Measurements from ENCODE around the gene GTF3C1.
"Not testable (repeated sequence)": the region's sequence is repeated elsewhere in the genome, so short reads cannot be mapped to it uniquely, and the experiment has no call there.

The GTF3C1 gene

GRCh38 chr16:27549746-27550581, at the start of gene GTF3C1, which contains the start of gene KATNIP:
TSS of gene GTF3C1 (minus strand) at chr16:27549913. CDS start at chr16:27549890, 23 bp downstream.
TSS of gene KATNIP (plus strand) at chr16:27550144. CDS start at chr16:27550171, 27 bp downstream.
- in situ Hi-C loops (cut with HindIII; ENCODE audit: low sequenced_read_pairs), result no loop called here

GRCh38 chr16:27598931-27599565, 49.3 kb upstream of the GTF3C1 start:
- in situ Hi-C loops (cut with HindIII; ENCODE audit: low sequenced_read_pairs), result no loop called here

GRCh38 chr16:27598220-27598619, 48.5 kb upstream of the GTF3C1 start:
- in situ Hi-C loops (cut with HindIII; ENCODE audit: low sequenced_read_pairs), result no loop called here

- in situ Hi-C loops (cut with HindIII; ENCODE audit: low sequenced_read_pairs), result no loop called here
Measured at GRCh38 chr16:27597361-27597760, 47.6 kb upstream of the GTF3C1 start.

GRCh38 chr16:27596411-27596810, 46.7 kb upstream of the GTF3C1 start:
- in situ Hi-C loops (cut with HindIII; ENCODE audit: low sequenced_read_pairs), result no loop called here

GRCh38 chr16:27595993-27596392, 46.3 kb upstream of the GTF3C1 start:
- in situ Hi-C loops (cut with HindIII; ENCODE audit: low sequenced_read_pairs), result no loop called here

- in situ Hi-C loops (cut with HindIII; ENCODE audit: low sequenced_read_pairs), result no loop called here
Measured at GRCh38 chr16:27595475-27595874, 45.8 kb upstream of the GTF3C1 start.

GRCh38 chr16:27591837-27592236, 42.1 kb upstream of the GTF3C1 start:
- in situ Hi-C loops (cut with HindIII; ENCODE audit: low sequenced_read_pairs), result no loop called here

- in situ Hi-C loops (cut with HindIII; ENCODE audit: low sequenced_read_pairs), result no loop called here
Measured at GRCh38 chr16:27588057-27588456, 38.3 kb upstream of the GTF3C1 start.

GRCh38 chr16:27586711-27587110, 37.0 kb upstream of the GTF3C1 start:
- in situ Hi-C loops (cut with HindIII; ENCODE audit: low sequenced_read_pairs), result no loop called here

- in situ Hi-C loops (cut with HindIII; ENCODE audit: low sequenced_read_pairs), result no loop called here
Measured at GRCh38 chr16:27585200-27585599, 35.5 kb upstream of the GTF3C1 start.

GRCh38 chr16:27583634-27584033, 33.9 kb upstream of the GTF3C1 start:
- in situ Hi-C loops (cut with HindIII; ENCODE audit: low sequenced_read_pairs), result no loop called here

GRCh38 chr16:27582883-27583282, 33.2 kb upstream of the GTF3C1 start:
- in situ Hi-C loops (cut with HindIII; ENCODE audit: low sequenced_read_pairs), result no loop called here

- in situ Hi-C loops (cut with HindIII; ENCODE audit: low sequenced_read_pairs), result no loop called here
Measured at GRCh38 chr16:27579087-27579980, 29.6 kb upstream of the GTF3C1 start.

- in situ Hi-C loops (cut with HindIII; ENCODE audit: low sequenced_read_pairs), result no loop called here
Measured at GRCh38 chr16:27576729-27577128, 27.0 kb upstream of the GTF3C1 start.

- in situ Hi-C loops (cut with HindIII; ENCODE audit: low sequenced_read_pairs), result no loop called here
Measured at GRCh38 chr16:27572711-27573110, 23.0 kb upstream of the GTF3C1 start.

- in situ Hi-C loops (cut with HindIII; ENCODE audit: low sequenced_read_pairs), result no loop called here
Measured at GRCh38 chr16:27571433-27572326, 22.0 kb upstream of the GTF3C1 start.

GRCh38 chr16:27570986-27571385, 21.3 kb upstream of the GTF3C1 start:
- in situ Hi-C loops (cut with HindIII; ENCODE audit: low sequenced_read_pairs), result not testable (repeated sequence)

GRCh38 chr16:27568077-27568476, 18.4 kb upstream of the GTF3C1 start:
- in situ Hi-C loops (cut with HindIII; ENCODE audit: low sequenced_read_pairs), result no loop called here

GRCh38 chr16:27566417-27566816, 16.7 kb upstream of the GTF3C1 start:
- in situ Hi-C loops (cut with HindIII; ENCODE audit: low sequenced_read_pairs), result no loop called here
